GM23338 (cell line): ENCODE results near the gene ARHGEF10L. TPM values are rescaled to one million over a fixed set of nuclear protein-coding genes. Genes with fewer than 3 reads are reported as not detected.

Experiments
- ATAC-seq: fragments of 200-7000 bp; cut with Tn5 transposase; 3 replicates; pipeline ENCODE4 v1.9.1; 2020
- DNase-seq: peaks from one replicate; pipeline ENCODE4 v3.0.0-alpha.2; 2015; ENCODE audit warnings: low spot score
- H2AFZ ChIP-seq: fragments of 200-600 bp; sonication (generic); 2 replicates; pipeline ENCODE4 v1.8.0; 2016; ENCODE audit warnings: antibody characterized with exemption, mild to moderate bottlenecking, moderate library complexity
- H3F3A ChIP-seq: fragments of 200-600 bp; sonication (generic); replicated peaks from 2 replicates; pipeline ENCODE4 v1.8.0; 2017; ENCODE audit warnings: antibody characterized with exemption, mixed run types, low read depth
- H3K27ac ChIP-seq: fragments of 200-600 bp; sonication (generic); 2 replicates; pipeline ENCODE4 v1.6.1; 2016; ENCODE audit warnings: low read depth
- H3K27me3 ChIP-seq: fragments of 200-600 bp; sonication (generic); 2 replicates; pipeline ENCODE4 v1.8.0; 2016; ENCODE audit warnings: mild to moderate bottlenecking, mixed run types, moderate library complexity; ENCODE audit not compliant: insufficient read depth
- H3K36me3 ChIP-seq: fragments of 200-600 bp; sonication (generic); 2 replicates; pipeline ENCODE4 v1.8.0; 2016; ENCODE audit warnings: mild to moderate bottlenecking; ENCODE audit not compliant: insufficient read depth
- H3K4me1 ChIP-seq: fragments of 200-600 bp; sonication (generic); 2 replicates; pipeline ENCODE4 v1.8.0; 2016; ENCODE audit warnings: mild to moderate bottlenecking, moderate library complexity; ENCODE audit not compliant: insufficient read depth
- H3K4me2 ChIP-seq: fragments of 200-600 bp; sonication (generic); 2 replicates; pipeline ENCODE4 v1.7.1; 2017; ENCODE audit warnings: mixed run types
- H3K4me3 ChIP-seq: fragments of 200-600 bp; sonication (generic); 2 replicates; pipeline ENCODE4 v1.6.1; 2016; ENCODE audit warnings: mixed run types
- H3K79me2 ChIP-seq: fragments of 200-600 bp; sonication (generic); replicated peaks from 2 replicates; pipeline ENCODE4 v1.8.0; 2017; ENCODE audit warnings: mild to moderate bottlenecking; ENCODE audit not compliant: insufficient read depth
- H3K9me2 ChIP-seq: fragments of 200-600 bp; sonication (generic); 2 replicates; pipeline ENCODE4 v1.8.0; 2017; ENCODE audit not compliant: insufficient read depth
- H4K20me1 ChIP-seq: fragments of 200-600 bp; sonication (generic); replicated peaks from 2 replicates; pipeline ENCODE4 v1.8.0; 2017; ENCODE audit warnings: mild to moderate bottlenecking; ENCODE audit not compliant: insufficient read depth
- H3K27ac Mint-ChIP-seq: 2 replicates; pipeline ENCODE4 v1.8.0; 2020; ENCODE audit warnings: inconsistent platforms, mild to moderate bottlenecking, moderate library complexity, mixed read lengths
- H3K27me3 Mint-ChIP-seq: 3 replicates; pipeline ENCODE4 v1.8.0; 2022; ENCODE audit warnings: low read depth, mild to moderate bottlenecking, moderate library complexity, mixed read lengths, inconsistent platforms; ENCODE audit not compliant: insufficient read depth, poor library complexity
- H3K36me3 Mint-ChIP-seq: 3 replicates; pipeline ENCODE4 v1.8.0; 2021; ENCODE audit warnings: low read depth, mild to moderate bottlenecking, inconsistent platforms, moderate library complexity, mixed read lengths
- H3K4me1 Mint-ChIP-seq: 3 replicates; pipeline ENCODE4 v1.8.0; 2020; ENCODE audit warnings: mild to moderate bottlenecking, inconsistent platforms, mixed read lengths
- H3K4me3 Mint-ChIP-seq: 3 replicates; pipeline ENCODE4 v1.8.0; 2021; ENCODE audit warnings: moderate library complexity, mild to moderate bottlenecking, inconsistent platforms, mixed read lengths
- H3K9me3 Mint-ChIP-seq: 3 replicates; pipeline ENCODE4 v1.8.0; 2020; ENCODE audit warnings: moderate library complexity, mild to moderate bottlenecking, inconsistent platforms, mixed read lengths
- CREB1 ChIP-seq: fragments of 250-450 bp; sonication (Bioruptor Pico); IDR thresholded peaks from 2 replicates; pipeline ENCODE4 v1.5.0; 2020; ENCODE audit warnings: low read depth, mild to moderate bottlenecking, moderate library complexity
- EZH2 ChIP-seq: fragments of 200-600 bp; sonication (generic); IDR thresholded peaks from one replicate; pipeline ENCODE4 v1.8.0; 2017; ENCODE audit warnings: antibody characterized with exemption, mild to moderate bottlenecking, low read depth; ENCODE audit not compliant: unreplicated experiment
- JUNB ChIP-seq: IDR thresholded peaks from one replicate; pipeline ENCODE4 v1.6.1; 2016; ENCODE audit warnings: antibody characterized with exemption; ENCODE audit not compliant: unreplicated experiment
- NANOG ChIP-seq: IDR thresholded peaks from 2 replicates; pipeline ENCODE4 v1.6.1; 2016; ENCODE audit warnings: antibody characterized with exemption, borderline replicate concordance
- POLR2AphosphoS5 ChIP-seq: IDR thresholded peaks from 2 replicates; pipeline ENCODE4 v1.6.1; 2016; ENCODE audit warnings: antibody characterized with exemption, low read depth
- STAT1 ChIP-seq: IDR thresholded peaks from one replicate; pipeline ENCODE4 v1.6.1; 2016; ENCODE audit warnings: antibody characterized with exemption; ENCODE audit not compliant: unreplicated experiment
- ZNF114 ChIP-seq: fragments of 250-450 bp; sonication (Bioruptor Pico); IDR thresholded peaks from 2 replicates; pipeline ENCODE4 v1.5.0; 2020; ENCODE audit warnings: mild to moderate bottlenecking, moderate library complexity
- polyA plus RNA-seq: library from polyadenylated mRNA; unstranded; fragments of >200 nt; fragmentation: Nextera tagmentation; extraction: Ambion mirVana; gene quantifications from 2 replicates; pipeline ENCODE4 v1.2.1, GENCODE V29; 2016
- total RNA-seq: library from RNA; depleted of rRNA; stranded (reverse); fragments of >200 nt; shearing (Covaris generic); gene quantifications from 2 replicates; pipeline ENCODE4 v1.2.3, GENCODE V29; 2014
- TF ChIP-seq, protein P1 (sequence below): IDR thresholded peaks from one replicate; pipeline ENCODE4 v1.6.1; 2018; ENCODE audit warnings: antibody characterized with exemption; ENCODE audit not compliant: unreplicated experiment
- TF ChIP-seq, protein P2 (sequence below): IDR thresholded peaks from 2 replicates; pipeline ENCODE4 v1.6.1; 2016; ENCODE audit warnings: antibody characterized with exemption
- TF ChIP-seq, protein P3 (sequence below), 2 experiments: fragments of 200-600 bp in 1 of 2; sonication (generic) in 1 of 2; conservative IDR thresholded peaks; 2 replicates each; pipeline versions ENCODE4 v1.5.1 to v1.6.1; 2016 to 2017; ENCODE audit warnings: antibody characterized with exemption in 2 of 2, low read depth in 2 of 2, mild to moderate bottlenecking in 2 of 2, moderate library complexity in 1 of 2

The ARHGEF10L gene
- total and polyA plus RNA-seq, 2 experiments from 2014 or later = 12.1 to 46.8 TPM

DNA sequence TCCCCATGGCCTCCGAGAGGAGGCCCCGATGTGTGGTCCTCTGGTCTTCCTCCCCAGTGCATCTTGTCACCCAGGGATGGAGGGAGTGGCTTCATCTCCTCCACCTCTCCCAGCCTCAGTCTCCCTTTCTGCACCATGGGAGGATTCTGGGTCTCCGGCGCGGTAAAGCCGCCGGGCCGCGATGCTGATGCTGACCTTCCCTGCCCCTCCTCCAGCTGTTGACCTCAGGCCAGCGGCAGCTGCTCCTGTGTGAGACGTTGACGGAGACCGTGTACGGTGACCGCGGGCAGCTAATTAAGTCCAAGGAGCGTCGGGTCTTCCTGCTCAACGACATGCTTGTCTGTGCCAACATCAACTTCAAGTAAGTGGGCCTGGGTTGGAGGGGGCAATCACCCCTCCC is 92.6 kb downstream of the ARHGEF10L start:
- Histone ChIP-seq H3F3A (no peaks in the 10 kb centered on the region), H3K4me2 (no peak overlapping the region), H3K4me3 (no peak overlapping the region), H3K27me3 (no peaks in the 10 kb centered on the region), H3K27ac (no peak overlapping the region), H3K9me2 (no peaks in the 10 kb centered on the region), H2AFZ (no peak overlapping the region), H4K20me1 (no peaks in the 10 kb centered on the region), H3K4me1 (no peaks in the 10 kb centered on the region), H3K36me3 (peaks cover 11% of the 10 kb centered on the region), H3K79me2 (no peaks in the 10 kb centered on the region)
- Mint-ChIP-seq H3K27ac (no peak overlapping the region), H3K9me3 (no peaks in the 10 kb centered on the region), H3K36me3 (peaks cover 59% of the 10 kb centered on the region), H3K4me3 (no peak overlapping the region), H3K27me3 (peaks cover 6% of the 10 kb centered on the region), H3K4me1 (peaks cover 13% of the 10 kb centered on the region)
- TF ChIP-seq, protein P1, sequence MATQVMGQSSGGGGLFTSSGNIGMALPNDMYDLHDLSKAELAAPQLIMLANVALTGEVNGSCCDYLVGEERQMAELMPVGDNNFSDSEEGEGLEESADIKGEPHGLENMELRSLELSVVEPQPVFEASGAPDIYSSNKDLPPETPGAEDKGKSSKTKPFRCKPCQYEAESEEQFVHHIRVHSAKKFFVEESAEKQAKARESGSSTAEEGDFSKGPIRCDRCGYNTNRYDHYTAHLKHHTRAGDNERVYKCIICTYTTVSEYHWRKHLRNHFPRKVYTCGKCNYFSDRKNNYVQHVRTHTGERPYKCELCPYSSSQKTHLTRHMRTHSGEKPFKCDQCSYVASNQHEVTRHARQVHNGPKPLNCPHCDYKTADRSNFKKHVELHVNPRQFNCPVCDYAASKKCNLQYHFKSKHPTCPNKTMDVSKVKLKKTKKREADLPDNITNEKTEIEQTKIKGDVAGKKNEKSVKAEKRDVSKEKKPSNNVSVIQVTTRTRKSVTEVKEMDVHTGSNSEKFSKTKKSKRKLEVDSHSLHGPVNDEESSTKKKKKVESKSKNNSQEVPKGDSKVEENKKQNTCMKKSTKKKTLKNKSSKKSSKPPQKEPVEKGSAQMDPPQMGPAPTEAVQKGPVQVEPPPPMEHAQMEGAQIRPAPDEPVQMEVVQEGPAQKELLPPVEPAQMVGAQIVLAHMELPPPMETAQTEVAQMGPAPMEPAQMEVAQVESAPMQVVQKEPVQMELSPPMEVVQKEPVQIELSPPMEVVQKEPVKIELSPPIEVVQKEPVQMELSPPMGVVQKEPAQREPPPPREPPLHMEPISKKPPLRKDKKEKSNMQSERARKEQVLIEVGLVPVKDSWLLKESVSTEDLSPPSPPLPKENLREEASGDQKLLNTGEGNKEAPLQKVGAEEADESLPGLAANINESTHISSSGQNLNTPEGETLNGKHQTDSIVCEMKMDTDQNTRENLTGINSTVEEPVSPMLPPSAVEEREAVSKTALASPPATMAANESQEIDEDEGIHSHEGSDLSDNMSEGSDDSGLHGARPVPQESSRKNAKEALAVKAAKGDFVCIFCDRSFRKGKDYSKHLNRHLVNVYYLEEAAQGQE = no peak
- TF ChIP-seq ZNF114 (CRISPR knock-in tag) (no peak), NANOG (no peak), JUNB (no peak), EZH2 (no peak), STAT1 (no peak), CREB1 (no peak), POLR2AphosphoS5 (no peak)
- TF ChIP-seq, protein P2, sequence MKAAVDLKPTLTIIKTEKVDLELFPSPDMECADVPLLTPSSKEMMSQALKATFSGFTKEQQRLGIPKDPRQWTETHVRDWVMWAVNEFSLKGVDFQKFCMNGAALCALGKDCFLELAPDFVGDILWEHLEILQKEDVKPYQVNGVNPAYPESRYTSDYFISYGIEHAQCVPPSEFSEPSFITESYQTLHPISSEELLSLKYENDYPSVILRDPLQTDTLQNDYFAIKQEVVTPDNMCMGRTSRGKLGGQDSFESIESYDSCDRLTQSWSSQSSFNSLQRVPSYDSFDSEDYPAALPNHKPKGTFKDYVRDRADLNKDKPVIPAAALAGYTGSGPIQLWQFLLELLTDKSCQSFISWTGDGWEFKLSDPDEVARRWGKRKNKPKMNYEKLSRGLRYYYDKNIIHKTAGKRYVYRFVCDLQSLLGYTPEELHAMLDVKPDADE = no peak
- no peak for ATAC-seq
- no peak for DNase-seq

DNA sequence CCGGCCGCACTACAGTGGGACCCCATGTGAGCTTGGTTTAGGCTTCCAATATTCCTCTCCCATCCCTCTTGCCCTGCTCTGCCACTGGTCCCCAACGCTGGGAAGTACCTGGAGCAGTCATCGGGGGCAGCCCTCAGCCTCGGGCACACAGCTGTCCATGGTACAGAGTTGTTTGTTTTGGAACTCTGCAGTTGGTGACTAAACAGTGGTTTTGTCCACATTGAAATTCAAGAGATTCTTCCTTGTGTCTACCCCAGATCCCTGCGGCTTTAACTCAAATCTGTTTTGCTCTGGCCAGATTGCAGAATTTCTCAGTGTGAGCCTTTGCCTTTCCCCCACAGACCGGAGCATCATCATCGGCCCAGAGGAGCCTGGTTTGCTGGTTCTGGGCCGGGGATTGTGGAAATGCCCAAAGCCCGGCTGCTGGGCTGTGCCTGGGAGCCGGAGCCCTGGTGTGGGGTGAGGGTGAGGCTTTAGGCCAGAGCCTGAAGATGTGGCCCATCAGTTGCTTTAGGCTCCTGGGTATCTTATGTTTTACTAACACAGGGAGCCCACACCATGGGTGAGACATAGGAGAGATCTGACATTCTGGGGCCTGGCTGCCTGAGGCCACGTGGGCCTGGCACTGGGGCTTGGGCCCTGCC is 93.2 kb downstream of the ARHGEF10L start:
- Histone ChIP-seq H2AFZ (no peak overlapping the region), H3K4me3 (no peak overlapping the region), H3K79me2 (no peaks in the 10 kb centered on the region), H3K27ac (no peak overlapping the region), H4K20me1 (no peaks in the 10 kb centered on the region), H3K27me3 (no peaks in the 10 kb centered on the region), H3K36me3 (peaks cover 11% of the 10 kb centered on the region), H3K4me1 (no peaks in the 10 kb centered on the region), H3F3A (no peaks in the 10 kb centered on the region), H3K9me2 (no peaks in the 10 kb centered on the region), H3K4me2 (no peak overlapping the region)
- DNase-seq = no peak
- Mint-ChIP-seq H3K27me3 (peaks cover 6% of the 10 kb centered on the region), H3K4me3 (no peak overlapping the region), H3K9me3 (no peaks in the 10 kb centered on the region), H3K36me3 (peaks cover 61% of the 10 kb centered on the region), H3K4me1 (peaks cover 13% of the 10 kb centered on the region), H3K27ac (no peak overlapping the region)
- no peak for ATAC-seq
- no peak for TF ChIP-seq JUNB
- TF ChIP-seq, protein P3, sequence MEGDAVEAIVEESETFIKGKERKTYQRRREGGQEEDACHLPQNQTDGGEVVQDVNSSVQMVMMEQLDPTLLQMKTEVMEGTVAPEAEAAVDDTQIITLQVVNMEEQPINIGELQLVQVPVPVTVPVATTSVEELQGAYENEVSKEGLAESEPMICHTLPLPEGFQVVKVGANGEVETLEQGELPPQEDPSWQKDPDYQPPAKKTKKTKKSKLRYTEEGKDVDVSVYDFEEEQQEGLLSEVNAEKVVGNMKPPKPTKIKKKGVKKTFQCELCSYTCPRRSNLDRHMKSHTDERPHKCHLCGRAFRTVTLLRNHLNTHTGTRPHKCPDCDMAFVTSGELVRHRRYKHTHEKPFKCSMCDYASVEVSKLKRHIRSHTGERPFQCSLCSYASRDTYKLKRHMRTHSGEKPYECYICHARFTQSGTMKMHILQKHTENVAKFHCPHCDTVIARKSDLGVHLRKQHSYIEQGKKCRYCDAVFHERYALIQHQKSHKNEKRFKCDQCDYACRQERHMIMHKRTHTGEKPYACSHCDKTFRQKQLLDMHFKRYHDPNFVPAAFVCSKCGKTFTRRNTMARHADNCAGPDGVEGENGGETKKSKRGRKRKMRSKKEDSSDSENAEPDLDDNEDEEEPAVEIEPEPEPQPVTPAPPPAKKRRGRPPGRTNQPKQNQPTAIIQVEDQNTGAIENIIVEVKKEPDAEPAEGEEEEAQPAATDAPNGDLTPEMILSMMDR (conservative IDR thresholded peaks at IDR 0.05; ENCODE audit: low read depth in 2 of 2) = no peak
